Effector memory CD4-positive, alpha-beta T cell (primary cell): Measurements from ENCODE around the gene MED16.

Source experiments
- DNase-seq, 3 donors: peaks; one replicate each; pipeline ENCODE4 v3.0.0-alpha.2; 2020
- H3K27ac ChIP-seq: 2 replicates; pipeline ENCODE4 v1.7.0; 2013; ENCODE audit warnings: mild to moderate bottlenecking, low read length, moderate library complexity; ENCODE audit not compliant: insufficient read depth, poor library complexity, severe bottlenecking
- H3K27me3 ChIP-seq: replicated peaks from 2 replicates; pipeline ENCODE4 v1.7.0; 2013; ENCODE audit warnings: mild to moderate bottlenecking, low read length; ENCODE audit not compliant: insufficient read depth, control insufficient read depth, poor library complexity, severe bottlenecking
- H3K36me3 ChIP-seq: 2 replicates; pipeline ENCODE4 v1.7.0; 2013; ENCODE audit warnings: mild to moderate bottlenecking, low read length, moderate library complexity; ENCODE audit not compliant: control insufficient read depth, insufficient read depth
- H3K4me1 ChIP-seq: 2 replicates; pipeline ENCODE4 v1.7.0; 2013; ENCODE audit warnings: low read length, mild to moderate bottlenecking; ENCODE audit not compliant: control insufficient read depth, insufficient read depth, poor library complexity, severe bottlenecking
- H3K4me3 ChIP-seq: 2 replicates; pipeline ENCODE4 v1.7.0; 2013; ENCODE audit warnings: low read length, low read depth, mild to moderate bottlenecking; ENCODE audit not compliant: insufficient read depth, poor library complexity, severe bottlenecking
- H3K9me3 ChIP-seq: 2 replicates; pipeline ENCODE4 v1.7.0; 2013; ENCODE audit warnings: mild to moderate bottlenecking, low read length, moderate library complexity; ENCODE audit not compliant: control insufficient read depth

Gene MED16

GRCh38 chr19:840519-841206, 52.3 kb downstream of the MED16 start, which contains the start of gene PRTN3:
PRTN3 (plus strand) TSS chr19:840999; CDS start chr19:841009, 10 bp downstream.
- H3K4me3 ChIP-seq = no peak within 1 kb of the TSS
- peaks cover 8% of the 10 kb centered on the region for H3K4me1 ChIP-seq
- H3K9me3 ChIP-seq = no peaks in the 10 kb centered on the region
- DNase-seq = no peak
- peaks cover 12% of the 10 kb centered on the region for H3K27me3 ChIP-seq
- H3K36me3 ChIP-seq = no peaks in the 10 kb centered on the region
- no peak within 1 kb of the TSS for H3K27ac ChIP-seq

- Histone ChIP-seq H3K4me3 (no peak overlapping the region), H3K9me3 (no peaks in the 10 kb centered on the region), H3K27ac (no peak overlapping the region), H3K4me1 (no peaks in the 10 kb centered on the region), H3K27me3 (peaks cover 4% of the 10 kb centered on the region), H3K36me3 (no peaks in the 10 kb centered on the region)
- DNase-seq = no peak
These were observed 57.7 kb downstream of the MED16 start for GRCh38 chr19:835210-835810.

GRCh38 chr19:834216-834615, 58.8 kb downstream of the MED16 start:
- Histone ChIP-seq H3K9me3 (no peaks in the 10 kb centered on the region), H3K36me3 (no peaks in the 10 kb centered on the region), H3K27me3 (peaks cover 4% of the 10 kb centered on the region), H3K4me1 (no peaks in the 10 kb centered on the region), H3K27ac (no peak overlapping the region), H3K4me3 (no peak overlapping the region)
- no peak for DNase-seq

GRCh38 chr19:831407-832369, 61.3 kb downstream of the MED16 start:
- no peak overlapping the region for H3K27ac ChIP-seq
- no peaks in the 10 kb centered on the region for H3K4me1 ChIP-seq
- DNase-seq = no peak
- no peaks in the 10 kb centered on the region for H3K36me3 ChIP-seq
- no peak overlapping the region for H3K4me3 ChIP-seq
- peaks cover 4% of the 10 kb centered on the region for H3K27me3 ChIP-seq
- no peaks in the 10 kb centered on the region for H3K9me3 ChIP-seq

GRCh38 chr19:829129-829758, 63.7 kb downstream of the MED16 start:
- Histone ChIP-seq H3K36me3 (no peaks in the 10 kb centered on the region), H3K4me1 (no peaks in the 10 kb centered on the region), H3K27me3 (peaks cover 4% of the 10 kb centered on the region), H3K4me3 (no peak overlapping the region), H3K27ac (no peak overlapping the region), H3K9me3 (no peaks in the 10 kb centered on the region)
- DNase-seq = no peak

GRCh38 chr19:827710-828321, 65.2 kb downstream of the MED16 start, which contains the start of gene AZU1:
AZU1 (plus strand) TSS chr19:827837; CDS start chr19:827847, 10 bp downstream.
- no peaks in the 10 kb centered on the region for H3K4me1 ChIP-seq
- H3K27me3 ChIP-seq = peaks cover 8% of the 10 kb centered on the region
- no peaks in the 10 kb centered on the region for H3K36me3 ChIP-seq
- no peak for DNase-seq
- H3K9me3 ChIP-seq = no peaks in the 10 kb centered on the region
- no peak within 1 kb of the TSS for H3K4me3 ChIP-seq
- H3K27ac ChIP-seq = no peak within 1 kb of the TSS

- no peak for DNase-seq
- H3K27me3 ChIP-seq = peaks cover 10% of the 10 kb centered on the region
- no peak overlapping the region for H3K4me3 ChIP-seq
- H3K27ac ChIP-seq = no peak overlapping the region
- H3K9me3 ChIP-seq = no peaks in the 10 kb centered on the region
- H3K4me1 ChIP-seq = no peaks in the 10 kb centered on the region
- H3K36me3 ChIP-seq = no peaks in the 10 kb centered on the region
These were observed 65.7 kb downstream of the MED16 start for GRCh38 chr19:827314-827709.

- DNase-seq = no peak
- Histone ChIP-seq H3K27ac (no peak overlapping the region), H3K4me3 (no peak overlapping the region), H3K27me3 (peaks cover 15% of the 10 kb centered on the region), H3K4me1 (peaks cover 11% of the 10 kb centered on the region), H3K9me3 (no peaks in the 10 kb centered on the region), H3K36me3 (no peaks in the 10 kb centered on the region)
These were observed 66.9 kb downstream of the MED16 start for GRCh38 chr19:825897-826644.

GRCh38 chr19:824885-825284, 68.1 kb downstream of the MED16 start:
- Histone ChIP-seq H3K4me3 (no peak overlapping the region), H3K9me3 (no peaks in the 10 kb centered on the region), H3K36me3 (no peaks in the 10 kb centered on the region), H3K27ac (no peak overlapping the region), H3K4me1 (peaks cover 11% of the 10 kb centered on the region), H3K27me3 (peaks cover 15% of the 10 kb centered on the region)
- no peak for DNase-seq
